NCI-H187 (cell line): ENCODE data around the gene DENND5B.
"Not testable (repeated sequence)": the region's sequence is repeated elsewhere in the genome, so short reads cannot be mapped to it uniquely, and the experiment has no call there.

Experiments
- DNase-seq, 2 experiments: peaks; one replicate each; lab custom pipeline; 2025; lab: John Stamatoyannopoulos, UW

DENND5B gene

DNA sequence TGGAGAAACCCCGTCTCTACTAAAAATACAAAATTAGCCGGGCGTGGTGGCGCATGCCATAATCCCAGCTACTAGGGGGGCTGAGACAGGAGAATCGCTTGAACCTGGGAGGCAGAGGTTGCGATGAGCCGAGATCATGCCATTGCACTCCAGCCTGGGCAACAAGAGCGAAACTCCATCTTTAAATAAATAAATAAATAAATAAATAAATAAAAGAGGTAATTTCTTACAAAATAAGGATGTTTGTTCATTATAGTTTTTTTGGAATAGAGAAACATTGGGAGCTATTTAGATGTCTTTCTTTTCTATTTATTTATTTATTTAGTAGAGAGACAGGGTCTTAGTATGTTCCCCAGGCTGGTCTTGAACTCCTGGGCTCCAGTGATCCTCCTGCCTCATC lies 213.7 kb downstream of the DENND5B start:
- DNase-seq = not testable (repeated sequence)

GRCh38 chr12:31375422-31375821 lies 215.5 kb downstream of the DENND5B start:
- not testable (repeated sequence) for DNase-seq

DNA sequence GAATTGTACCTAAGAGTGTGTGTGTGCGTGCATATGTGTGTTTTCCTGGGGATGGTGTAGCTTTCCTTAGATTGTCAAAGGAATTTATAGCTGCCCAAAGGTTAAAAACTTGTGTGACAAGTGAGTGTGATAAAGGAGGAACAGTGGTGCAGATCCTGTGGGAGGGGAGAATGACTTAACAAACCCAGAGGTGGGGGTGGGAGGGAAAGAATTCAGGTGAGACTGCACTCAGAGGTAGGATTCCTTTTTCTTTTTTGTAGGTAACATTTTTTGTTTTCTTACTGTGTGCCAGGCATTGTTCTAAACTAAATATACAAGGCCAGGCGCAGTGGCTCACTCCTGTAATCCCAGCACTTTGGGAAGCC lies 219.7 kb downstream of the DENND5B start:
- no peak for DNase-seq

DNA sequence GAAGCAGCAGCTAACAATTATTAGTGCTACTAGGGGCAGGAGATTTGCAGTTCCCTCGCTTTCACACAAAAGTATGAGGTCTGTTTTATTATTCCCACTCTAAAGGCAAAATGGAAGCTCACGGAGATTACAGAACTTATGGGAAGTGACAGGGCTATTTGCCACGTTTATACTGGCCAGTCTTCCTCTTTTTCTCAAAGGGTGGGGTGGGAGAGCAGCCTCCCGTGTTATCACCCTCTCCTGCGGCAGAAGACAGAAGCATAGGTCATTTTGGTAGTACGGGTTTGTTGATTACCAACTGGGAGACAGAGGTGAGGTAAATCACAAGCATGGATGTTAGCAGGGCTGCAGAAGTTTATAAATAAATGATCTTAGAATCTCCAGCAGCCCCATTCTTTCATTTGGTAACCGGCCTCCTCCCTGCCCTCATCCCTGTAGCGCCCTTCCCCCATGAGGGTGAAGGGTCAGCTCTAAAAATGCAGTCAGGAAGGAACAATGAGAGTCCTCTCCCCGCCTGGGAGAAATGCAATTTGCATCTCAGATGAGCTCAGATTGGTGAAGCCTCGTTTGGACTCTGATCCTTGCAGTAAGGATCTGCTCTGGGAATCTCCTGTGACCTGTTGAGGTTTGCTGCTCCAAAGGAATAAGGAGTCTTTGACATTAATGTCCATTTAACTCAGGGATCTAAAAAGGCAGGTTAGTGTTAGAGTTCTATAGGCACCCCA lies 220.2 kb downstream of the DENND5B start:
- no peak for DNase-seq

DNA sequence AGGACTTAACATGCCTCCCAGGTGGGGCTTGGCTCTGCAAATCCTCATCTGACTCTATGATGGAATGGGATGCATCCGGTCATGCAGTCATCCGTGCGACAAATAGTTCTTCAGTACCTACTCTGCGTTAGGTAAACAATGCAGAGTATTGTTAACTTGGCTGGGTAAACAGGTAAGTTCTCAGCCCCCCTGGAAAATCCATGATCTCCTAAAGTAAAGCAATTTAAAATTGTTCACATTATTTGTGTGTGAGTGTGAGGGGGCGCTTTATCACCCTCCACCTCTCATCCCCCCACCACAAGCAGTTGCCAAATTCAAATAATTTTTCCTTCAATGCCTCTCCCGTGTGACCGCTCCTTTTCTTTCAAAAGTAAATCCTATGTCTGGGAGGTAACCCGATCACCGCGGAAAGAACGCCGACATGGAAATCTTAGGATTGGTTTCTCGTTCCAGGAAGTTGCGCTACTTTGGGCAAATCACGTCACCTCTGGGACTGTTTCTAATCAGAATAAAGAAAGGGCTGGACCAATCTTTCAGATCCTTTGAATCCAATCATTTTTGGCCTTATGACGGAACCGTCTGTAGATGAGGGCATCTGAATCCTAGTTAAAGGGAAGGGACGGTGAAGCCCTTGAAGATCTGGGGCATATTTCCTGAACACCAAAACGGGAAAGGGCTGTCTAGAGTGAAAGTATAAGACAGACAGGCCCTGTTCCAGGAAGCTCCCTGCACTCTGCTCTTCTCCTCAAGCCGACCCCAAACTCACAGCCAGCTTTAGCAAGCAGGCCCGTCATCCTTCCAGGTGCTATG lies 221.0 kb downstream of the DENND5B start:
- peak; percentile 16 to 46 for DNase-seq

- DNase-seq = peak in 1 of 2 experiments; percentile 41
These were observed 222.1 kb downstream of the DENND5B start for GRCh38 chr12:31368666-31369361.

GRCh38 chr12:31366104-31366621 lies 224.8 kb downstream of the DENND5B start:
- no peak for DNase-seq

GRCh38 chr12:31363831-31364230 lies 227.1 kb downstream of the DENND5B start:
- DNase-seq = no peak

GRCh38 chr12:31363416-31363809 lies 227.5 kb downstream of the DENND5B start:
- DNase-seq = no peak

DNA sequence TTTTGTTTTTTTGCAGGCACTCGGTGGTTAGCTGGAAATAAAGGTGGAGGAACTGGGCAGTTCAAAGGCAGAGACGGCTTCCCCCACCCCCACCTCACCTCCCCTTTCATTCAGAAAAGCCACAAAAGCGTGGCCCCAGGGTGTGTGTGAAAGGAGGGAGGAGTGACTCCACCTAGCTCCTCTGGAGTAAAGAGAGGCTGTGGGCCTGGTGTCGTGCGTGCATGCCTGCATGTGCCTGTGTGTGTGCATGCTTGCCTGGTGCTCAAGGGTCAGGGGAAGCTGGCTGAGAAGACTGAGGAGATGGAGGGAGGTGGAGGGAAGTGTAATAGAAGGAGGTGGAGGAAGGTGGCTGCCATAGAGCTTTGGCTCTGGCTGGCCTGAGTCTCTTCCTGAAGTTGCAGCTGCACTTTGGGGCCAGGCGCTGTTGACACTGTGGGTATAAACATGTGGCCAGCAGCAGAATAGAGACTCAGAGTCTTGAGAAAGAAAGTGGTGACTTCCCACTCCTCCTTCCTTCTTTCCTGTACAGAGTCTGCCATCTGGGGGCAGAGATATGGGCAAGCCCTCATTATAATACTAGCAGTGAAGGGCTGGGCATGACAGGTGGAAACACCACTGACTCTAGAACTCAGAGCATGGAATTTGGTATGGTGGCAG lies 228.0 kb downstream of the DENND5B start:
- peak in 1 of 2 experiments; percentile 45 for DNase-seq

DNA sequence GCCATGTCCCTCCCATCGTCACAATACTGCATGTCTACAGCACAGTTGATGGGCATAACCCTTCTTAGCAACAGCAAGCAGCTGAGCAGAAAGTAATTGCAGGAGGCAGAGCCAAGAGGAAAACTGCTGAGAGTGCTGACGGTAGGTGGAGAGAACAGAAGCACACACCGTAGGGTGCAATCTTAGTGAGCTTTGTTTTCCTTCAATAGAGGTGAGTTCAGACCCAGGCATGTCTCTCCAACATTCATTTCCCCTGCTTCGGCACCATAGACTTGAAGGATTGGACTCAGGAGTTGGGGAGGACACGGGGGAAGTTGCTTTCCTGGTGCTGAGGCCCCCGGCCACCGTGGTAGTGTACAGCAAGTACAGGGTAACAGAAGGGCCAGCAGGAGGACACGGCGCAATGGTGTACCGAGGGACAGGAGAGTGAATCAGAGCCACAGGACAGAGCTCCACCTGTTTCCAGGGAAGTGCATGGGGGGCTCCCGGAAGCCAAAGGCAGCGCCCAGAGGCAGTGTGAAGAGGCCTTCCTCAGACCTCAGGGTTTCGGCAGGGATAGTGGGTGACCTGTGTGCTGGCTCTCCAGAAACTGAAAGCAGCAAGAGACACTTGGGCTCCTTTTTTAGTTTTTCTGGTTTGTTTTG lies 228.7 kb downstream of the DENND5B start:
- DNase-seq = peak; percentile 47 to 58

GRCh38 chr12:31361730-31362114 lies 229.2 kb downstream of the DENND5B start:
- DNase-seq = no peak

DNA sequence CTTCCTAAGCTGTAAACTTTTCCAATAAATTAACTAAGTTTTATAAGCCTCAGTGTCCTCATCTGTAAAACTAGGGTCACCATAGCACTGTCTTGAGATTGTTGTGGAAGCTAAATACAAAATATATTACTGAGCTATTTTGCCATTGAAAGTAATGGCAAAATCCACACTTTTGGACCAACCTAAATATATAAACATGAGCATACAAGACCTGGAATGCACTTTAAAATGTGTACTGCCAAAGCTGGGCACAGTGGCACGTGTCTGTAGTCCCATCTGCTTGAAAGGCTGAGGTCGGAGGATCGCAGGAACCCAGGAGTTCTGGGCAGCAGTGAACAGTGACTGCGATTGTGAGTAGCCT lies 235.2 kb downstream of the DENND5B start:
- DNase-seq = no peak

DNA sequence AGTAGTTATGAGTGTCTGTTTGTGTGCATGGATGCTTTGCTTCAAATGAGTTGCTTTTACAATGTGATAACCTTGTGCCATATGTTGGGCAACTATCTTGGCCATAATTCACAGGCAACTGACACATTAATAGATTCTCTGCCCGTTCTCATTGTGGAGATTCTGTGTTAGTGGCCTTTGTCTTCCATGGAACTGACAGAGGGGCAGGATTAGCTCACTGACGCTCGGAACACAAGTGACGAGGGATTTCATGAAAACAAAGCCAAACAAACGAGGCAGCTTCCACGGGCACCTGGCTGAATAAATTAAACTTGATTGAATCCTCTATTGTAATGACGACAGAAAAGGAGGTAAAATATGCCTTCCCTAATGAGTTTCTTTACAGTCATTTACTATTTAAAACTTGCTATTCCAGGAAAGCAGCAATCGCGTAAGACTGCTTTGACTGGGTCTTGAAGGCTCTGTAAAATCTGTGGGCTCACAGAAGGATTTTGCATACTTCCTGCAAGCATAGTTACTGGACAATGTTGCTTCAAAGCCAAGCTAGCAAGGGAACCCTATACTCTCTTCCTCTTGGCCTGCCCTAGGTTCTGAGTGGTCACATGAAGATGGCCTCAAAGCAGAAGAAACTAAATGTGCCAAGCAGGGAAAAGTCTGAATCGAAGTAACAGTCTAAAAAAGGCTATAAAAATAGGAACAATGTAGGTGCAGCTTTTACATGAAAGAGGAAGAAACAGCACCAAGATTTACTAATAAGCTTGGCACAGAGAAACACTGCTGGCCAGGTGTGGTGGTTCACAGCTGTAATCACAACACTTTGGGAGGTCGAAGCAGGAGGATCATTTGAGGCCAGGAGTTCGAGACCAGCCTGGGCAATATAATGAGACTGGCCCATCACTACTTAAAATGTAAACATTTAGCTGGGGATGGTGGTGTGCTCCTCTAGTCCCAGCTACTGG lies 236.9 kb downstream of the DENND5B start:
- peak in 1 of 2 experiments; percentile 59 for DNase-seq

DNA sequence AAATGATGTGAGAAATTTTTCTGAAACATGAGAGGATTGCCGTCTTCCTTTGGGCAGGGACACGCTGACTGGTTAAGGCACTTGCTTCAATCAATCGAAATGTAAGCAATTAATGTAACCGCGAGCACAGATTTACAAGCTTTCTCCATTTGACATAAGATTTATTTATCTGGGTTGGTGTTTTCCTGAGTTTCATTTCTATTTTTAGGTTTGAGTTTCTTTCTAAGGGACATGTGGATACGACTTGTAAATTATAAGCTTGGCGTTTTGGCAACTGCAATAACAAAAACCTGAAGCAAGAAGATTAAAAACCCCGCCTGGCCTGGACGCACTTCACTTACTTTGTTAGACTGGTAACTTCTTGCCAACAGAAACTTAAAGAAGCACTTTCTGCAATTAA lies 244.7 kb downstream of the DENND5B start:
- DNase-seq = no peak

- DNase-seq = no peak
These were observed 247.8 kb downstream of the DENND5B start for GRCh38 chr12:31343139-31343538.

GRCh38 chr12:31342286-31342685 lies 248.7 kb downstream of the DENND5B start:
- no peak for DNase-seq

- DNase-seq = no peak
These were observed 250.9 kb downstream of the DENND5B start for GRCh38 chr12:31339831-31340622.

GRCh38 chr12:31337952-31338351 lies 253.0 kb downstream of the DENND5B start:
- DNase-seq = no peak
